Epidermal melanocyte (primary cell): ENCODE results near the gene PPP1CC.
"Not testable (repeated sequence)": the region's sequence is repeated elsewhere in the genome, so short reads cannot be mapped to it uniquely, and the experiment has no call there.

Source experiments
- DNase-seq: peaks from one replicate; pipeline ENCODE4 v3.0.0; 2011; ENCODE audit warnings: low spot score; ENCODE audit not compliant: insufficient read length

Gene PPP1CC

DNA sequence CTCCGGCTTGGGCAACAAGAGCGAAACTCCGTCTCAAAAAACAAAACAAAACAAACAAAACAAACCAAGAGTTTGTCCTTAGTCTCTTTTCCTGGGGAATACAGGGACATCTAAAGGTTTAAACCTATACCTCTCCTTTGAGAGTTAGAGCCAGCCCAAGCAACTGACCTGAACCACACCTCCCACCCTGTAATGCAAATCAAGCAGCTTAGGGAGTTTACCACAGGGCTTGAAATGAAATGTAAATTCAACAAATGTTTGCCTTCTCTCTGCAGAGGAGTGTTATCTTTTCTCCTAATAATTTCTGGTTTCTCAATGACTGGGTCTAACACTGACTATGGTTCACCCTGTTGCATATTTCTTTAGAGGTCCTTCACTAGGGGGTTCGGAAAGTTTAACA is 16.7 kb downstream of the PPP1CC start:
- DNase-seq: no peak

- DNase-seq: no peak
Observed at GRCh38 chr12:110725267-110725666, 17.4 kb downstream of the PPP1CC start.

DNA sequence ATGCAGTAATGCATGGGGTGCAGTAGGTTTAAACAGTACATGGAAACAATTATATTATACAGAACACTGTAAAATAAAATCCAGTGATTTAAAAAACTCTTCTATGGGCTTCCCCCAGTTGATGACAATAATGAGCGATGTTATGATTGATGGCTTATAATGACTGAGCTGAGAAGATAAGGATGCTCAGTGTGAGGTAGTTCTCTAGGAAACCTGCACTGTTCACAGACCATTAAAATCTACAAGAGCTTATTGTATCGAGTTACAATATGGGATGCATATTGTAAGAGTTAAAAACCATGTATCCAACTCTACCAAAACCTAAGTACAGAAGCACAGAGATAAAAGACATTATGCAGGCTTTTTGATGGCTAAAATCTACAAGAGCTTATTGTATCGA is 19.8 kb downstream of the PPP1CC start:
- not testable (repeated sequence) for DNase-seq

GRCh38 chr12:110721570-110721969 is 21.1 kb downstream of the PPP1CC start:
- DNase-seq: no peak

- no peak for DNase-seq
Observed at GRCh38 chr12:110720516-110720915, 22.2 kb downstream of the PPP1CC start.

DNA sequence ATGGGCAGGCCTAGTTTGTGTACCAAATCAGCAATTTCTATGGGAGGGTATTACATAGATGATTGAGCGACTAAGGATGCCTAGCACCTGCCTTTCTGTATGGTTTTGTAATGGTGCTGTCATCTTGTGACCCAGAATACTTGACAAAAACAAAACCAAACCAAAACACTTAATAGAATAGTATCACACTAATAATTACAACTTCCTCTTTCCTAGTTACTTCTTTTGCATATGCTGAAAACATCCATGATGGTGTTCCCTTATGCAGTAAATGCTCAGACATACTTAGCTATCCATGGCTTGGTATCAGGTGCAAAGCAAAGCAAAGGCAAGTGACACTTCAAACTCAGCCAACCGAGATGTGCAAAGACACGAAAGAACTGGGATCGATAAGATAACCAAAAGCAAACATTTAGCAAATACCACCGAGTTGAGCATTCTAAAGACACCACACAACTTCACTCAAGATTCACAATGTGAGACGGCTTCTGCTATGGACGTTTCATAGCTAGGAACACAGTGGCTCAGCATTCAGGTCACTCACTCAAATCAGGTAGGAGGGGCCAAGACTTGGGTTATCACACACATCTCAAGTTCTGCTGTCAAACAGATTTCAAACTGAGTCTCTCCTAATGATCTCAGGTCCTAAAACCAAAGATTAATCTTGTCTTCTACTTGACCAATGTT is 24.3 kb downstream of the PPP1CC start:
- DNase-seq: no peak

DNA sequence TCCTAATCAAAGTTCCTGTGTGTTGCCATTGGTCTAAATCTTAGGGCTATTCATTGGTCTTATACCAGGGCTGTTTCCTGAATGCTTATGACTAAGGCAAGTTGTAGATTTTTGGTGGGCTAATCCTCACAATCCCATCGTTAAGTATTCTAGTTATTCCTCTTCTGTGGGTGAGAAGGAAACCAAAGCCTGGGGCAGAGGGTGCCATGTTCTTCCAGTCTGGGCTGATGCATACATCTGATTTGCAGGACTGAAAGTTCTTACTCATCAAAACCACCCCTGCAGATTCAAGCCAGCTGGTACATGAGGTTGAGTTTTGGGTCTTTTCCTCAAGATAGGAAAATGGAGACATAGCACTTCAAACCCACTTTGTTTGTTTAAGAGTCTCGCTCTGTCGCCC is 25.7 kb downstream of the PPP1CC start:
- DNase-seq: no peak

- no peak for DNase-seq
Observed at GRCh38 chr12:110708917-110709316, 33.8 kb downstream of the PPP1CC start.

DNA sequence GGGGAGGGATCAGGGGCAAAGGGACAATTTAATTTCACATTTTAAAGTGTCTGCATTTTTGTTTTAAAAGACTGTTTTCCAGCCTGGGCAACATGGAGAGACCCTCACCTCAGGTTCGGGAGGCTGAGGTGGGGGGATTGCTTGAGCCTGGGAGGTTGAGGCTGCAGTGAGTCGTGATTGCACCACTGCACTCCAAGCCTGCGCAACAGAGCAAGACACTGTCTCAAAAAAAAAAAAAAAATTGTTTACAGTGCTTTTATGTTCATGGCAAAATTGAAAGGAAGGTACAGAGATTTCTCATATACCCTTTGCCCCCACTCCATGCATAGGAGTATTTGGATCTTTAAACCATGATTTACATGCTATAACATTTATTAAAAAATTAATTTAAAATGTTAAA is 37.4 kb downstream of the PPP1CC start:
- no peak for DNase-seq

GRCh38 chr12:110704750-110705149 is 37.9 kb downstream of the PPP1CC start:
- no peak for DNase-seq

- no peak for DNase-seq
Observed at GRCh38 chr12:110704231-110704630, 38.5 kb downstream of the PPP1CC start.

DNA sequence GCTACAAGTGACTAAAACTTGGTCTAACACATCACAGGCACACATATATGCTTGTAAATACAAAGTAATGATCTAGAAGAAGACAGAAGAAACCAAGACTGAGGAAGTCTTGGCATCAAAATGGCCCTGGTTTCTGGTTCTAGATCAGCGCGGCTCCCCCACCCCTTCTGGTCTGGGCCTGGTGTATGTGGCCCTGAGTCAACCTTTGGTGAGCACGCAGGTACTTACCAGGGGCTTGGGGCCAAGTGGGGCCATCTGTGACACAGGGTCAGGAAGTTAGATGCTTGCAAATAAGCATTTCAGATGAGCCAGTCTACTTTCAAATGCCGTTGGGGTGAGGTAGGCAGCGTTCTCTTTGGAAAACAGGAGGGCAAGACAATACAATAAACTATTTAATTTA is 40.6 kb downstream of the PPP1CC start:
- no peak for DNase-seq

DNA sequence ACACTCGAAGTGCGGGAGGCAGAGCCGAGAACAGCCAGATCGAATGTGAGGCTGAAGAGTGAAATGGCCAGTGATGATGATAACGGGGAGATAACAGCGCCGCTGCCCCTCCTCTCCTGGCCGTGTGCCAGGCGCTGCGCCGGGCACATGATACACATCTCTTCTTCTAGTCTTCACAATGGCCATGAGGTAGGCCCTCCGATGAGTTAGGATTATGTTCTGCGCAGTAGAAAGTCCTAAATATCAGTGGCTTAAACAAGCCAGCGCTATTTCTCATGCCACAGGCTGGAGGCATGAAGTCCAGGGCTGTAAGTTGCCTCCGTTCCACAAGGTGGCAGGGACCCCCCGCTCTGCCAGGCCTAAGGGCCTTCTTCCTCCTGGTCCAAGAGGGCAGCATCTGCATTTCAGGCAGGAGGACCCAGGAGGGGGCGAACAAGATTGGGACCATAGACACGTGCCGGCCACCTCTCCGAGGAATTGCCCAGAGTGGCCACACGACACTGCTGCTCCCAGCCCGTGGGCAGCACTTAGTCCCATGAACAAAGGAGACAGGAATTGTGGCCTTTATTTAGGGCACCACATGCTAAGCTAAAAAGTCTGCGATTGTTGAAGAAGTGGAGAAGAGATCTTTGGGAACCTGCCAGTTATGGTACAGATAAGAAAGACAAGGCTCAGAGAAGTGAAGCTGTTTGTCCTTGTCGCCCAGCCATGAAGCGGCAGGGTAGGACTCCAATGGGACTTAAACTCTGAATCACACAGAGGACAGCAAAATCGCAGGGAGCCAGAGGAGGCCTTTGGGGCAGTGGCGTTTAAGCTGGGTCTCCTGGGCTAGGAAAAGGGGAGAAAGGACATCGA is 42.9 kb downstream of the PPP1CC start:
- DNase-seq: no peak

GRCh38 chr12:110698171-110698902 is 44.4 kb downstream of the PPP1CC start:
- DNase-seq: no peak

DNA sequence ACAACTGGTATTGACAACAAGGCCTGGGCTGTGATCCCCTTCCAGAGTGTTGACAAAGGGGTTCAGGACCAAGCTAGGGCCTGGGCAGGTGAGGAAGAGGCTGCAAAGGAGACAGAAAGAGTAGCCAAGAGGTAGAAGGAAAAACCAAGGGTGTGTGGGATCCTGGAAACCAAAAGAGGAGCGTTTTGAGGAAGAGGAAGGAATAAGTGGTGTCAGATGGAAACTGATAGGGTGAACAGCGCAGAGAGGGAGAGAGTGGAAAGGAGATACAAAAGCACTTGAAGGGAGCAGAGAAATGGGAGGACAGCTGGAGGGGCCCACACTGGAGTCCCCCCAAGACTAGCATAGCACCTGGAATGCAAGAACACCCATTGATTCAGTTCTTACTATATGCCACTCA is 45.5 kb downstream of the PPP1CC start:
- no peak for DNase-seq

DNA sequence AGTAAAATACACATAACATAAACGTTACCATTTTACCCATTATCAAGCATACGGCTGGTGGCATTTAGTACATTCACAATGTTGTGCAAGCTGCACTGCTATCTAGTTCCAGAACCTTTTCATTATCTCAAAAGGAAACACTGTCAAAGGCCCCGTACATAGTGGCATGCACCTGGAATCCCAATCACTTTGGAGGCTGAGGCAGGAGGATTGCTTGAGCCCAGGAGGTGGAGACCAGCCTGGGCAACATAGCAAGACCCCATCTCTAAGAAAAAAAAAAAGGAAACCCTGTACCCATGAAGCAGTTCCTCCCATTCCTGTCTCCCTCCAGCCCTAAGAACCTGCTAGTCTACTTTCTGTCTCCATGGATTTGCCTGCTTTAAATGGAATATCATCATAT is 46.4 kb downstream of the PPP1CC start:
- no peak for DNase-seq

- no peak for DNase-seq
Observed at GRCh38 chr12:110694330-110694901, 48.3 kb downstream of the PPP1CC start.

- no peak for DNase-seq
Observed at GRCh38 chr12:110693731-110694130, 49.0 kb downstream of the PPP1CC start.

- DNase-seq: no peak
Observed at GRCh38 chr12:110690127-110690430, 52.6 kb downstream of the PPP1CC start.

- DNase-seq: peak; percentile 70
Observed at GRCh38 chr12:110689281-110690126, 53.2 kb downstream of the PPP1CC start.
